SK-N-SH (cell line): Measurements from ENCODE around the gene HEBP2.

Experiments used
- CTCF ChIP-seq: fragments of 200-600 bp; sonication (generic); IDR thresholded peaks from 2 replicates; pipeline ENCODE4 v1.6.1; 2017; ENCODE audit warnings: antibody characterized with exemption, mild to moderate bottlenecking, moderate library complexity
- EZH2phosphoT487 ChIP-seq: fragments of 200-600 bp; sonication (generic); IDR thresholded peaks from 2 replicates; pipeline ENCODE4 v1.6.1; 2017; ENCODE audit warnings: low read depth, mixed run types, mild to moderate bottlenecking, antibody characterized with exemption, moderate library complexity, borderline replicate concordance
- GABPA ChIP-seq: IDR thresholded peaks from 2 replicates; pipeline ENCODE4 v1.4.0; 2012; ENCODE audit warnings: low read depth, mild to moderate bottlenecking
- IRF3 ChIP-seq: fragments of 150-350 bp; IDR thresholded peaks from 2 replicates; pipeline ENCODE4 v1.6.1; 2016; ENCODE audit warnings: mild to moderate bottlenecking, low read depth, low read length
- MAX ChIP-seq: IDR thresholded peaks from 2 replicates; pipeline ENCODE4 v1.4.0; 2012; ENCODE audit warnings: low read depth
- NFIC ChIP-seq: IDR thresholded peaks from 2 replicates; pipeline ENCODE4 v1.4.0; 2012; ENCODE audit warnings: borderline replicate concordance
- RCOR1 ChIP-seq: fragments of 150-350 bp; IDR thresholded peaks from 2 replicates; pipeline ENCODE4 v1.6.1; 2017; ENCODE audit warnings: antibody characterized with exemption, low read length
- RXRA ChIP-seq: IDR thresholded peaks from 2 replicates; pipeline ENCODE4 v1.4.0; 2012; ENCODE audit warnings: low read depth, mild to moderate bottlenecking, borderline replicate concordance
- USF2 ChIP-seq: fragments of 150-350 bp; IDR thresholded peaks from 2 replicates; pipeline ENCODE4 v1.6.1; 2017; ENCODE audit warnings: antibody characterized with exemption, low read length, low read depth, borderline replicate concordance

- TF ChIP-seq USF2 (no peak), RXRA (peak; percentile 57; the same call in 1 of the 2 replicates), RCOR1 (no peak), MAX (no peak), IRF3 (no peak), CTCF (no peak), GABPA (no peak), EZH2phosphoT487 (no peak), NFIC (no peak)
These were observed 7.2 kb downstream of the HEBP2 start for GRCh38 chr6:138410972-138411880.
